ENCODE results near the gene IRF9. TPM values are rescaled to one million over a fixed set of nuclear protein-coding genes. Genes with fewer than 3 reads are reported as not detected.

Gene IRF9
- total RNA-seq, 1 donor from 2014 or later, result 66.5 TPM

- DNase-seq (ENCODE audit: low read depth), result no peak
- no peak overlapping the region for H3K4me3 ChIP-seq (ENCODE audit: low read depth, low read length)
- no peak for TF ChIP-seq CTCF (IDR thresholded peaks at IDR 0.05; ENCODE audit: insufficient read depth, low read length, poor library complexity, severe bottlenecking)
- peaks cover 4% of the 10 kb centered on the region for H3K36me3 ChIP-seq (ENCODE audit: control insufficient read depth, insufficient read depth, low read length)
- H3K27me3 ChIP-seq (ENCODE audit: control insufficient read depth, insufficient read depth, low read length), result no peaks in the 10 kb centered on the region
These were observed 38.6 kb upstream of the IRF9 start for GRCh38 chr14:24122416-24122815.

- Histone ChIP-seq H3K36me3 (ENCODE audit: control insufficient read depth, insufficient read depth, low read length) (peaks cover 4% of the 10 kb centered on the region), H3K4me3 (ENCODE audit: low read depth, low read length) (no peak overlapping the region), H3K27me3 (ENCODE audit: control insufficient read depth, insufficient read depth, low read length) (no peaks in the 10 kb centered on the region)
- no peak for TF ChIP-seq CTCF (IDR thresholded peaks at IDR 0.05; ENCODE audit: insufficient read depth, low read length, poor library complexity, severe bottlenecking)
- DNase-seq (ENCODE audit: low read depth), result no peak
These were observed 38.2 kb upstream of the IRF9 start for GRCh38 chr14:24122898-24123297.

GRCh38 chr14:24123424-24124417 lies 37.3 kb upstream of the IRF9 start:
- Histone ChIP-seq H3K27me3 (ENCODE audit: control insufficient read depth, insufficient read depth, low read length) (no peaks in the 10 kb centered on the region), H3K4me3 (ENCODE audit: low read depth, low read length) (no peak overlapping the region), H3K36me3 (ENCODE audit: control insufficient read depth, insufficient read depth, low read length) (peaks cover 4% of the 10 kb centered on the region)
- DNase-seq (ENCODE audit: low read depth), result no peak
- no peak for TF ChIP-seq CTCF (IDR thresholded peaks at IDR 0.05; ENCODE audit: insufficient read depth, low read length, poor library complexity, severe bottlenecking)

- H3K36me3 ChIP-seq (ENCODE audit: control insufficient read depth, insufficient read depth, low read length), result no peaks in the 10 kb centered on the region
- H3K27me3 ChIP-seq (ENCODE audit: control insufficient read depth, insufficient read depth, low read length), result no peaks in the 10 kb centered on the region
- TF ChIP-seq CTCF (IDR thresholded peaks at IDR 0.05; ENCODE audit: insufficient read depth, low read length, poor library complexity, severe bottlenecking), result no peak
- H3K4me3 ChIP-seq (ENCODE audit: low read depth, low read length), result no peak overlapping the region
- no peak for DNase-seq (ENCODE audit: low read depth)
These were observed 34.1 kb upstream of the IRF9 start for GRCh38 chr14:24126939-24127338.

GRCh38 chr14:24127673-24128072 lies 33.4 kb upstream of the IRF9 start:
- Histone ChIP-seq H3K4me3 (ENCODE audit: low read depth, low read length) (no peak overlapping the region), H3K36me3 (ENCODE audit: control insufficient read depth, insufficient read depth, low read length) (no peaks in the 10 kb centered on the region), H3K27me3 (ENCODE audit: control insufficient read depth, insufficient read depth, low read length) (no peaks in the 10 kb centered on the region)
- DNase-seq (ENCODE audit: low read depth), result no peak
- TF ChIP-seq CTCF (IDR thresholded peaks at IDR 0.05; ENCODE audit: insufficient read depth, low read length, poor library complexity, severe bottlenecking), result no peak

Data from kidney epithelial cell (primary cell).